ENCODE data around the gene ELMOD3. TPM values are rescaled to one million over a fixed set of nuclear protein-coding genes. Genes with fewer than 3 reads are reported as not detected.
A peak's percentile ranks its signal among the peaks of the same experiment; 100 is the strongest.

ELMOD3 gene
- total and polyA plus RNA-seq, 9 of the 15 experiments (the other 6 are each of a cell fraction or from before 2014, with no cell fraction given) = 2.7 to 18.7 (median 11.6) TPM

- no peak for TF ChIP-seq GABPB2 (CRISPR knock-in tag; conservative IDR thresholded peaks at IDR 0.05)
- no peak for TF ChIP-seq ZNF584 (CRISPR knock-in tag; IDR thresholded peaks at IDR 0.05; ENCODE audit: low read depth)
- no peak for TF ChIP-seq ZKSCAN3 (CRISPR knock-in tag; IDR thresholded peaks at IDR 0.05)
- no peak for TF ChIP-seq GATA2 (CRISPR knock-in tag; IDR thresholded peaks at IDR 0.05)
- no peak for TF ChIP-seq ADNP (tag; IDR thresholded peaks at IDR 0.05)
- no peak for TF ChIP-seq SPI1 (IDR thresholded peaks at IDR 0.05; ENCODE audit: borderline replicate concordance, low read depth, low read length)
- TF ChIP-seq DACH1 (IDR thresholded peaks at IDR 0.05; ENCODE audit: partially characterized antibody) = no peak
- no peak for TF ChIP-seq IRF9 (tag; IDR thresholded peaks at IDR 0.05)
- no peak for TF ChIP-seq MECOM (CRISPR knock-in tag; IDR thresholded peaks at IDR 0.05)
- TF ChIP-seq ZFP36 (IDR thresholded peaks at IDR 0.05; ENCODE audit: low read depth, low read length, partially characterized antibody) = peak; percentile 71
- peak; percentile 90 for TF ChIP-seq SUPT5H (IDR thresholded peaks at IDR 0.05)
- no peak for TF ChIP-seq CREB5 (CRISPR knock-in tag; IDR thresholded peaks at IDR 0.05)
- TF ChIP-seq RFX5 (IDR thresholded peaks at IDR 0.05; ENCODE audit: low read depth, low read length) = no peak
- no peak for TF ChIP-seq NR3C1 (CRISPR knock-in tag; IDR thresholded peaks at IDR 0.05)
- TF ChIP-seq CBX3 (IDR thresholded peaks at IDR 0.05; ENCODE audit: borderline replicate concordance in 1 of 2, low read length in 2 of 2) = no peak; a peak in 1 of 3 replicates
- no peak for TF ChIP-seq TEAD4 (IDR thresholded peaks at IDR 0.05; ENCODE audit: low read length)
- TF ChIP-seq TEAD4 (CRISPR knock-in tag; IDR thresholded peaks at IDR 0.05; ENCODE audit: borderline replicate concordance) = no peak
- TF ChIP-seq EHMT2 (IDR thresholded peaks at IDR 0.05) = no peak
- TF ChIP-seq SETDB1 (IDR thresholded peaks at IDR 0.05; ENCODE audit: low read length) = no peak
- TF ChIP-seq NCOA1 (IDR thresholded peaks at IDR 0.05; ENCODE audit: low read depth) = peak; percentile 19; the same call in 1 of the 2 replicates
- TF ChIP-seq DDX20 (tag; IDR thresholded peaks at IDR 0.05; ENCODE audit: low read depth) = no peak
- peak; percentile 58; the same call in 1 of the 2 replicates for TF ChIP-seq ZNF395 (CRISPR knock-in tag; IDR thresholded peaks at IDR 0.05)
- peak; percentile 79 for TF ChIP-seq GTF2B (IDR thresholded peaks at IDR 0.05; ENCODE audit: extremely low read depth, insufficient read length)
- TF ChIP-seq ZBTB33 (CRISPR knock-in tag; IDR thresholded peaks at IDR 0.05) = no peak
Measured at GRCh38 chr2:85354286-85355072, at the start of gene ELMOD3, which contains the start of gene RETSAT (continued).

Data from K562 (cell line).